Left ventricle myocardium superior (tissue), 1 donor: Measurements from ENCODE around the gene KCNH4. TPM values are rescaled to one million over a fixed set of nuclear protein-coding genes. Genes with fewer than 3 reads are reported as not detected.

Experiments
- ATAC-seq: fragments of 200-7000 bp; cut with Tn5 transposase; one replicate; pipeline ENCODE4 v1.9.1; 2020; ENCODE audit warnings: mild to moderate bottlenecking, moderate library complexity
- DNase-seq: peaks from one replicate; pipeline ENCODE4 v3.0.0-alpha.2; 2020
- intact Hi-C: fragments of 100-400 bp; cut with micrococcal nuclease; formaldehyde crosslinking; loops from one replicate; pipeline ENCODE4 v1.11.0; 2022
- total RNA-seq: library from RNA; stranded (reverse); fragmentation: NEBNext Ultra II Directional; extraction: Animal tissue kit (Norgen Biotek cat#: 25700); gene quantifications from one replicate; pipeline ENCODE4 v1.2.1, GENCODE V29; 2021
- donor health status: DM: no; HTN: yes; CAD: no; lungs with severe emphysema.

Gene KCNH4
- total RNA-seq, 1 donor from 2014 or later, result 0.15 TPM

GRCh38 chr17:42182927-42183734 is 2.2 kb upstream of the KCNH4 start:
- intact Hi-C loops, result no loop called here

GRCh38 chr17:42181851-42182207 is 887 bp upstream of the KCNH4 start:
- no peak for DNase-seq
- intact Hi-C loops, result no loop called here
- ATAC-seq, result no peak

More at GRCh38 chr17:42182927-42183734, 2.2 kb upstream of the KCNH4 start:
- ATAC-seq (no peak), DNase-seq (no peak)

GRCh38 chr17:42180411-42180921 is 476 bp downstream of the KCNH4 start:
- DNase-seq (no peak), ATAC-seq (no peak)
- intact Hi-C loops, result no loop called here

- ATAC-seq, result peak; percentile 14
- peak; percentile 44 for DNase-seq
These were observed 981 bp downstream of the KCNH4 start for GRCh38 chr17:42179911-42180410.

GRCh38 chr17:42179335-42179734 is 1.6 kb downstream of the KCNH4 start:
- ATAC-seq, result no peak
- no peak for DNase-seq
- intact Hi-C loops, result no loop called here

More at GRCh38 chr17:42179911-42180410, 981 bp downstream of the KCNH4 start:
- intact Hi-C loops, result no loop called here

- ATAC-seq, result no peak
These were observed 2.1 kb downstream of the KCNH4 start for GRCh38 chr17:42178817-42179216.

GRCh38 chr17:42177684-42178083 is 3.3 kb downstream of the KCNH4 start:
- ATAC-seq (no peak), DNase-seq (no peak)
- intact Hi-C loops, result no loop called here

More at GRCh38 chr17:42178817-42179216, 2.1 kb downstream of the KCNH4 start:
- DNase-seq, result no peak
- intact Hi-C loops, result no loop called here

- DNase-seq, result no peak
- no peak for ATAC-seq
- intact Hi-C loops, result no loop called here
These were observed 6.7 kb downstream of the KCNH4 start for GRCh38 chr17:42174126-42174783.

- intact Hi-C loops, result no loop called here
- DNase-seq (no peak), ATAC-seq (no peak)
These were observed 9.1 kb downstream of the KCNH4 start for GRCh38 chr17:42171831-42172230.

GRCh38 chr17:42169351-42169750 is 11.6 kb downstream of the KCNH4 start:
- ATAC-seq (no peak), DNase-seq (no peak)
- intact Hi-C loops, result no loop called here

- ATAC-seq, result no peak
- intact Hi-C loops, result no loop called here
- no peak for DNase-seq
These were observed 13.1 kb downstream of the KCNH4 start for GRCh38 chr17:42167807-42168206.

GRCh38 chr17:42166196-42166763 is 14.7 kb downstream of the KCNH4 start:
- intact Hi-C loops, result no loop called here
- ATAC-seq, result no peak
- no peak for DNase-seq

GRCh38 chr17:42165751-42166150 is 15.2 kb downstream of the KCNH4 start:
- intact Hi-C loops, result no loop called here
- DNase-seq (no peak), ATAC-seq (no peak)

GRCh38 chr17:42163696-42164407 is 17.1 kb downstream of the KCNH4 start:
- DNase-seq, result no peak
- no peak for ATAC-seq
- intact Hi-C loops, result no loop called here

GRCh38 chr17:42163113-42163512 is 17.8 kb downstream of the KCNH4 start:
- intact Hi-C loops, result no loop called here
- no peak for ATAC-seq
- DNase-seq, result no peak

GRCh38 chr17:42160531-42160910 is 20.4 kb downstream of the KCNH4 start:
- intact Hi-C loops, result no loop called here
- ATAC-seq, result no peak
- no peak for DNase-seq

- intact Hi-C loops, result no loop called here
- no peak for ATAC-seq
- DNase-seq, result no peak
These were observed 21.0 kb downstream of the KCNH4 start for GRCh38 chr17:42159796-42160530.

- ATAC-seq (no peak), DNase-seq (no peak)
- intact Hi-C loops, result no loop called here
These were observed 25.3 kb downstream of the KCNH4 start for GRCh38 chr17:42155614-42156045.
